Kidney (tissue), 14 donors: ENCODE measurements around the gene GVQW3. TPM values are rescaled to one million over a fixed set of nuclear protein-coding genes. Genes with fewer than 3 reads are reported as not detected.

Experiments
- DNase-seq, 5 donors: peaks; one replicate each; pipeline ENCODE4 v3.0.0-alpha.2; 2013 to 2020
- FAIRE-seq: peaks from 2 replicates; lab custom pipeline; 2012; peaks lifted over from hg19 to GRCh38; lab: Jason Lieb, UNC
- H3K27ac ChIP-seq, 2 donors: one replicate each; pipeline ENCODE4 v1.7.0; 2013; ENCODE audit warnings: low read depth in 2 of 2, low read length in 2 of 2, inconsistent platforms in 1 of 2
- H3K27me3 ChIP-seq: one replicate; pipeline ENCODE4 v1.7.1; 2013; ENCODE audit warnings: low read length, inconsistent platforms; ENCODE audit not compliant: control insufficient read depth, insufficient read depth
- H3K36me3 ChIP-seq, 3 donors: one replicate each; pipeline versions ENCODE4 v1.7.0 to v1.7.1; 2013; ENCODE audit warnings: low read length in 3 of 3, control low read depth in 1 of 3, inconsistent platforms in 1 of 3; ENCODE audit not compliant: insufficient read depth in 3 of 3, control insufficient read depth in 2 of 3
- H3K4me1 ChIP-seq, 3 donors: one replicate each; pipeline versions ENCODE4 v1.7.0 to v1.7.1; 2013; ENCODE audit warnings: low read length in 3 of 3, inconsistent platforms in 1 of 3, low read depth in 1 of 3; ENCODE audit not compliant: control insufficient read depth in 2 of 3, insufficient read depth in 2 of 3
- H3K4me3 ChIP-seq, 3 donors: one replicate each; pipeline versions ENCODE4 v1.7.0 to v1.8.1; 2013; ENCODE audit warnings: low read length in 3 of 3, control low read depth in 1 of 3, inconsistent platforms in 1 of 3
- H3K9ac ChIP-seq, 3 donors: one replicate each; pipeline versions ENCODE4 v1.7.0 to v1.7.1; 2013; ENCODE audit warnings: low read length in 3 of 3, control low read depth in 1 of 3, inconsistent platforms in 1 of 3
- H3K9me3 ChIP-seq, 3 donors: one replicate each; pipeline versions ENCODE4 v1.7.0 to v1.7.1; 2013; ENCODE audit warnings: low read length in 3 of 3, control low read depth in 1 of 3, inconsistent platforms in 1 of 3; ENCODE audit not compliant: control insufficient read depth in 2 of 3, insufficient read depth in 1 of 3
- intact Hi-C: fragments of 100-400 bp; cut with DNase I; formaldehyde crosslinking; loops from one replicate; pipeline ENCODE4 v1.11.1; 2022
- polyA plus RNA-seq: library from polyadenylated mRNA; stranded (reverse); fragments of 350-450 nt; fragmentation: Illumina TruSeq; extraction: RNeasy Lipid Tissue Mini Kit (QIAGEN cat#74804); gene quantifications from one replicate; pipeline ENCODE4 v1.2.3, GENCODE V29; 2014; ENCODE audit warnings: low read depth, low replicate concordance; ENCODE audit not compliant: insufficient read depth
- total RNA-seq: library from RNA; stranded (reverse); fragmentation: NEBNext Ultra II Directional; extraction: Animal tissue kit (Norgen Biotek cat#: 25700); gene quantifications from one replicate; pipeline ENCODE4 v1.2.1, GENCODE V29; 2021
- TF ChIP-seq, protein P1 (sequence below): IDR thresholded peaks from 3 replicates; pipeline ENCODE4 v1.5.1; 2012; ENCODE audit warnings: mild to moderate bottlenecking, moderate library complexity, borderline replicate concordance; ENCODE audit not compliant: insufficient read depth; ENCODE audit errors: extremely low read depth
- donor health status: control.
- donor health status: control.
- donor health status: control.
- donor health status: control.
- donor health status: control.
- donor health status: DM: yes; HTN: yes; CAD: no.
- donor health status: Normal renal cell carcinoma (clear cell type).

The GVQW3 gene
- total and polyA plus RNA-seq, 2 donors from 2014 or later: 1.4 to 3.4 TPM

DNA sequence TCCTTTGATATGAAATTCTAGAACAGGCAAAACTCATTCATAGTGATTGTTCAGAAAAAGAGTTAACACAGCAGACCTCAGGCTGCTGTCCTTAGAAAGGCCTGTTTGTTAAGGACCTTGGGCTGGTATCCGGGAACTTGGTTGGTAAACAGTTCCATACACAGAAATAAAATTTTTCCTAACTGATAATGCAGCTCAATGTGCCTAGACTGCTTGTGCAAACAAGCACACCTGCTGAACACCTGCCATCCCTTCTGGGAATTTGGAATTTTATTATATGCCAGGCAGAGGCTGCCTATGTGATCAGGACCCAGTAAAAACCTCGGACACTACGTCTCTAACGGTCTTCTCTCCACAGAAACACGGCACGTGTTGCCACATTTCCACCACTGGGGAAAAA, 11.7 kb upstream of the GVQW3 start:
- no peak for DNase-seq
- Histone ChIP-seq H3K4me1 (no peaks in the 10 kb centered on the region), H3K4me3 (no peak overlapping the region), H3K27ac (no peak overlapping the region), H3K9ac (no peak overlapping the region), H3K9me3 (no peaks in the 10 kb centered on the region), H3K27me3 (no peaks in the 10 kb centered on the region), H3K36me3 (no peaks in the 10 kb centered on the region)
- intact Hi-C loops: no loop called here
- TF ChIP-seq, protein P1, sequence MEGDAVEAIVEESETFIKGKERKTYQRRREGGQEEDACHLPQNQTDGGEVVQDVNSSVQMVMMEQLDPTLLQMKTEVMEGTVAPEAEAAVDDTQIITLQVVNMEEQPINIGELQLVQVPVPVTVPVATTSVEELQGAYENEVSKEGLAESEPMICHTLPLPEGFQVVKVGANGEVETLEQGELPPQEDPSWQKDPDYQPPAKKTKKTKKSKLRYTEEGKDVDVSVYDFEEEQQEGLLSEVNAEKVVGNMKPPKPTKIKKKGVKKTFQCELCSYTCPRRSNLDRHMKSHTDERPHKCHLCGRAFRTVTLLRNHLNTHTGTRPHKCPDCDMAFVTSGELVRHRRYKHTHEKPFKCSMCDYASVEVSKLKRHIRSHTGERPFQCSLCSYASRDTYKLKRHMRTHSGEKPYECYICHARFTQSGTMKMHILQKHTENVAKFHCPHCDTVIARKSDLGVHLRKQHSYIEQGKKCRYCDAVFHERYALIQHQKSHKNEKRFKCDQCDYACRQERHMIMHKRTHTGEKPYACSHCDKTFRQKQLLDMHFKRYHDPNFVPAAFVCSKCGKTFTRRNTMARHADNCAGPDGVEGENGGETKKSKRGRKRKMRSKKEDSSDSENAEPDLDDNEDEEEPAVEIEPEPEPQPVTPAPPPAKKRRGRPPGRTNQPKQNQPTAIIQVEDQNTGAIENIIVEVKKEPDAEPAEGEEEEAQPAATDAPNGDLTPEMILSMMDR: no peak
- FAIRE-seq: no peak

DNA sequence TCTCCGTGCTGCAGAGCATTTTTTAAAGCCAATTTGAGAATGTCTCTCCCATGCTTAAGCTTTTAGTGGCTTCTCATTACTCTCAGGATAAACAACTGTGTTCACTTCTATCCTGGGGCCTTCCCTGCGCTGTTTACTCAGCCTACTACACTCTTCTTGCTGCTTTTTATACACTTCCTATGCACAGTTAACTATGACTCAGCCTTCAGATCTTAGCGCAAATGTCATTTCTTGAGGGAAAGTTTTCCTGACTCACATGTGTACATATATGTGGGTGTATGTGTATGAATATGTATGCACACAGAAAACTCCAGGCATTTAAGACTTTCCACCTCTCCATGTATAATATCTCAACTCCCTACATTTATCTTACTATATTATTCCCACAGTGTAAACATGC, 10.0 kb upstream of the GVQW3 start:
- Histone ChIP-seq H3K9ac (no peak overlapping the region), H3K9me3 (no peaks in the 10 kb centered on the region), H3K27me3 (no peaks in the 10 kb centered on the region), H3K4me3 (no peak overlapping the region), H3K4me1 (no peaks in the 10 kb centered on the region), H3K36me3 (no peaks in the 10 kb centered on the region), H3K27ac (no peak overlapping the region)
- TF ChIP-seq, protein P1: no peak
- no peak for DNase-seq
- FAIRE-seq: no peak
- intact Hi-C loops: no loop called here

DNA sequence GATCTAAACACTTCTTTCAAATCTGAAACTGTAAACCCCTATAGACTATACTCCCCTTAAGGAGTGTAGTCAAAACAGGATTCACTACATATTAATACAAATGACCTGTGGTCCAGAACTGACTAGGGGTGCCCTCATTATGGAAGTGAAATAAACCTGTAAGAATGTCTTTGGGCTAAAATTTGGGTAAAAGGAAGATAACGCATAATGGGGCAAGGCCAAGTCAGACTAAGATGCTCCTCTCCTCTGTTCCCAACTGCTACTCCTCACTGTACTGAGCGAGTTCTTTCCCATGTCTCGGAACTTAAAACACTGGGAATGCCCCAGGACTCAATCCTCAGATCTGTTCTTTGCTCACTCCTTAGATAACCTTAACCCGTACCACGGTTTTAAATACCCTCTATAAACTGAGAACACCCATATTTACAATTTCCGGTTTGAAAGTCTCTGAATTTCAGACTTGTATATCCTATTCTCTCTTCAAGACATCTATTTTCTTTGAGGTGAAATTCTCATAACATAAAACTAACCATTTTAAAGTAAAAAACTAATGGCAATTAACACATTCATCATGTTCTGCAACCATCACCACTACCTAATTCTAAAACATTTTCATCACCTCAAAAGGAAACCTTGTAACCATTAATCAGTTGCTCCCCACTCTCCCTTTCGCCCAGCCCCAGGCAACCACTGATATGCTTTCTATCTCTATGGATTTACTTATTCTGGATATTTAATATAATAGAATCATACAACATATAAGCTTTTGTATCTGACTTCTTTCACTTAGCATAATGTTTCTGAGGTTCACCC, 4.2 kb upstream of the GVQW3 start:
- intact Hi-C loops: no loop called here
- Histone ChIP-seq H3K27me3 (no peaks in the 10 kb centered on the region), H3K4me3 (no peak overlapping the region), H3K27ac (no peak overlapping the region), H3K9me3 (no peaks in the 10 kb centered on the region), H3K9ac (no peak overlapping the region), H3K36me3 (no peaks in the 10 kb centered on the region), H3K4me1 (peaks cover 0 to 7% (median 2%) of the 10 kb centered on the region in 3 donors)
- TF ChIP-seq, protein P1: no peak
- FAIRE-seq (no peak), DNase-seq (no peak)

DNA sequence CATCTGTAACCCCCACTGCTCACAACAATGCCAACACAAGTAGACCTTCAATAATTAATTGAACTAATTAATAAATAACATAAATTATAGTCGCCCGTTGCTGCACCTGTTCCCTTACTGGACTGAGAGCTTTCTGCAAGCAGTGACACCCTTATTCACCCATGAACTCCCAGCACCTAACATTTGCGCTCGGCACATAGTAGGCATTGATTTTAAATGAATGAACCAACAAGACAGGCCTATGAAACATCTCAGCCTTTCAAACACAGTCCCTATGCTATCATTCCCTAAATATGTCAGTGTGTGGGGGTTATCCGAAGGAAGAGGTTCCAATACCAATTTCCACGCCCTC, 1.3 kb upstream of the GVQW3 start:
- peak overlapping the region; percentile 70 to 91 (median 84) for H3K4me3 ChIP-seq
- peak overlapping the region; percentile 46 to 90 (median 83) for H3K9ac ChIP-seq
- H3K27ac ChIP-seq: no peak overlapping the region
- TF ChIP-seq, protein P1: no peak
- no peaks in the 10 kb centered on the region for H3K27me3 ChIP-seq
- H3K9me3 ChIP-seq: no peaks in the 10 kb centered on the region
- H3K36me3 ChIP-seq: no peaks in the 10 kb centered on the region
- intact Hi-C loops: no loop called here
- DNase-seq (no peak), FAIRE-seq (no peak)
- peaks cover 5 to 16% (median 9%) of the 10 kb centered on the region in 3 donors for H3K4me1 ChIP-seq
